MM.1S (cell line): ENCODE results near the gene RAMP1.

ENCODE experiments used
- DNase-seq: peaks from one replicate; pipeline ENCODE4 v3.0.0-alpha.2; 2015
- H2AFZ ChIP-seq: fragments of 300-600 bp; sonication (generic); 2 replicates; pipeline ENCODE4 v1.6.0; 2016; ENCODE audit warnings: antibody characterized with exemption, low read length
- H3F3A ChIP-seq: fragments of 300-600 bp; sonication (generic); 2 replicates; pipeline ENCODE4 v1.6.1; 2016; ENCODE audit warnings: mild to moderate bottlenecking, antibody characterized with exemption, low read length, moderate library complexity, mixed read lengths; ENCODE audit not compliant: insufficient read depth
- H3K27ac ChIP-seq: fragments of 300-600 bp; sonication (generic); 2 replicates; pipeline ENCODE4 v1.5.1; 2016; ENCODE audit warnings: mild to moderate bottlenecking, low read length
- H3K27me3 ChIP-seq: fragments of 300-600 bp; sonication (generic); replicated peaks from 2 replicates; pipeline ENCODE4 v1.6.0; 2016; ENCODE audit warnings: low read length; ENCODE audit not compliant: insufficient read depth
- H3K36me3 ChIP-seq: fragments of 300-600 bp; sonication (generic); replicated peaks from 2 replicates; pipeline ENCODE4 v1.6.1; 2016; ENCODE audit warnings: mild to moderate bottlenecking, low read length, mixed read lengths; ENCODE audit not compliant: insufficient read depth
- H3K4me1 ChIP-seq: fragments of 300-600 bp; sonication (generic); 2 replicates; pipeline ENCODE4 v1.6.1; 2016; ENCODE audit warnings: low read length, mixed read lengths
- H3K4me2 ChIP-seq: fragments of 300-600 bp; sonication (generic); 2 replicates; pipeline ENCODE4 v1.6.0; 2016; ENCODE audit warnings: low read depth, low read length
- H3K4me3 ChIP-seq: fragments of 300-600 bp; sonication (generic); 2 replicates; pipeline ENCODE4 v1.5.1; 2016; ENCODE audit warnings: low read length, mixed read lengths
- H3K79me2 ChIP-seq: fragments of 300-600 bp; sonication (generic); 2 replicates; pipeline ENCODE4 v1.6.1; 2016; ENCODE audit warnings: mixed run types, low read length, mixed read lengths
- H3K9ac ChIP-seq: fragments of 300-600 bp; sonication (generic); 2 replicates; pipeline ENCODE4 v1.6.1; 2016; ENCODE audit warnings: low read length, mixed read lengths
- H3K9me2 ChIP-seq: fragments of 300-600 bp; sonication (generic); replicated peaks from 2 replicates; pipeline ENCODE4 v1.6.1; 2016; ENCODE audit warnings: mild to moderate bottlenecking, low read length, mixed read lengths; ENCODE audit not compliant: insufficient read depth
- H3K9me3 ChIP-seq: fragments of 300-600 bp; sonication (generic); replicated peaks from 2 replicates; pipeline ENCODE4 v1.6.1; 2016; ENCODE audit warnings: mild to moderate bottlenecking, low read length, mixed read lengths; ENCODE audit not compliant: insufficient read depth
- H4K20me1 ChIP-seq: fragments of 300-600 bp; sonication (generic); 2 replicates; pipeline ENCODE4 v1.6.1; 2016; ENCODE audit warnings: mild to moderate bottlenecking, low read length, moderate library complexity, mixed read lengths; ENCODE audit not compliant: insufficient read depth
- CTCF ChIP-seq: fragments of 300-600 bp; sonication (generic); IDR thresholded peaks from 2 replicates; pipeline ENCODE4 v1.5.1; 2016; ENCODE audit warnings: antibody characterized with exemption, low read length, mixed read lengths
- EZH2 ChIP-seq: fragments of 300-600 bp; sonication (generic); optimal IDR thresholded peaks from 2 replicates; pipeline ENCODE3; 2017; ENCODE audit warnings: low read depth, mild to moderate bottlenecking, antibody characterized with exemption, low read length, mixed read lengths
- EZH2phosphoT487 ChIP-seq: fragments of 300-600 bp; sonication (generic); IDR thresholded peaks from 2 replicates; pipeline ENCODE4 v1.6.1; 2018; ENCODE audit warnings: antibody characterized with exemption, low read length

RAMP1 gene

GRCh38 chr2:237901932-237902850 lies 42.8 kb downstream of the RAMP1 start:
- no peak overlapping the region for H3K27ac ChIP-seq

GRCh38 chr2:237904831-237905599 lies 45.6 kb downstream of the RAMP1 start:
- TF ChIP-seq EZH2phosphoT487 (no peak), EZH2 (no peak), CTCF (no peak)
- Histone ChIP-seq H3K4me3 (peak overlapping the region; percentile 1; the same call in 1 of the 2 replicates), H3K9ac (no peak overlapping the region; the same call in 1 of the 2 replicates), H3K4me1 (peaks cover 11% of the 10 kb centered on the region), H2AFZ (no peak overlapping the region), H3K9me2 (no peaks in the 10 kb centered on the region), H3K27me3 (no peaks in the 10 kb centered on the region), H3K36me3 (no peaks in the 10 kb centered on the region), H3K27ac (peak overlapping the region; percentile 55; the same call in 1 of the 2 replicates), H3K9me3 (no peaks in the 10 kb centered on the region), H3F3A (0 out of 2 replicates have a peak, but pooled peaks cover 8% of the 10 kb centered on the region), H3K79me2 (no peaks in the 10 kb centered on the region), H4K20me1 (no peaks in the 10 kb centered on the region), H3K4me2 (peak overlapping the region; percentile 32)
- peak; percentile 58 for DNase-seq

More at GRCh38 chr2:237901932-237902850, 42.8 kb downstream of the RAMP1 start:
- Histone ChIP-seq H3K27me3 (no peaks in the 10 kb centered on the region), H3K36me3 (no peaks in the 10 kb centered on the region), H3K9me2 (no peaks in the 10 kb centered on the region), H3K79me2 (no peaks in the 10 kb centered on the region), H3K9me3 (no peaks in the 10 kb centered on the region), H3K4me2 (no peak overlapping the region), H3F3A (0 out of 2 replicates have a peak, but pooled peaks cover 8% of the 10 kb centered on the region), H3K4me3 (no peak overlapping the region), H3K4me1 (peaks cover 11% of the 10 kb centered on the region), H2AFZ (no peak overlapping the region), H4K20me1 (no peaks in the 10 kb centered on the region), H3K9ac (no peak overlapping the region)
- no peak for DNase-seq
- TF ChIP-seq CTCF (no peak), EZH2 (no peak), EZH2phosphoT487 (no peak)

- Histone ChIP-seq H3K4me1 (peaks cover 11% of the 10 kb centered on the region), H3K4me2 (no peak overlapping the region), H2AFZ (no peak overlapping the region), H3K79me2 (no peaks in the 10 kb centered on the region), H3K4me3 (no peak overlapping the region), H3K27ac (no peak overlapping the region), H3K36me3 (no peaks in the 10 kb centered on the region), H3F3A (0 out of 2 replicates have a peak, but pooled peaks cover 8% of the 10 kb centered on the region), H3K9me2 (no peaks in the 10 kb centered on the region), H3K9me3 (no peaks in the 10 kb centered on the region), H4K20me1 (no peaks in the 10 kb centered on the region), H3K9ac (no peak overlapping the region), H3K27me3 (no peaks in the 10 kb centered on the region)
- no peak for DNase-seq
- no peak for TF ChIP-seq EZH2
- no peak for TF ChIP-seq EZH2phosphoT487
Observed at GRCh38 chr2:237907144-237907543, 47.7 kb downstream of the RAMP1 start.
